Hematopoietic multipotent progenitor cell (in vitro differentiated cells): Measurements from ENCODE around the gene PSD2. TPM values are rescaled to one million over a fixed set of nuclear protein-coding genes. Genes with fewer than 3 reads are reported as not detected.
A peak's percentile ranks its signal among the peaks of the same experiment; 100 is the strongest.

Experiments
- DNase-seq, 3 donors: peaks; one replicate each; pipeline ENCODE4 v3.0.0-alpha.2; 2011 to 2015; ENCODE audit warnings: low read depth in 2 of 3, low spot score in 2 of 3
- total RNA-seq: library from RNA; depleted of rRNA; stranded (reverse); fragments of >200 nt; gene quantifications from one replicate; pipeline ENCODE4 v1.2.3, GENCODE V29; 2012

PSD2 gene
- total RNA-seq, 1 donor, result 0.27 TPM

DNA sequence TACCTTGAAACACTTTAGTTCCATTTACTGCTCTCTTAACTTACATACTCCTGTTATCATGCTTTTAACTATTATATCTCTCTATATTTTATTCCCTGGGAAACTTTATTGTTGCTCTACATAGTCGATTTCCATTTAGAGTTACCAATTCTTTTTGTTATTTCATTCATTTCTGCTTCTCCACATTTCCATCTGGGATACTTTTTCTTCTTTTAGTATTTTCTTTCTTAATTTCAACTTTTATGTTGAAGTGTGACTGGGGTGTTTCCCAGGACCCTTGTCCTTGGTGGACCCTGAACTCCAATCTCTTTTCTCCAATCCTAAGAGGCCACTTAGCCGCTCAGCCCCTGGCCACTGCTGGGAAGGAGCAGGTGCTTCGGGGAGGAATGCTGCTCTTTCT, 36.0 kb downstream of the PSD2 start:
- DNase-seq, result no peak

DNA sequence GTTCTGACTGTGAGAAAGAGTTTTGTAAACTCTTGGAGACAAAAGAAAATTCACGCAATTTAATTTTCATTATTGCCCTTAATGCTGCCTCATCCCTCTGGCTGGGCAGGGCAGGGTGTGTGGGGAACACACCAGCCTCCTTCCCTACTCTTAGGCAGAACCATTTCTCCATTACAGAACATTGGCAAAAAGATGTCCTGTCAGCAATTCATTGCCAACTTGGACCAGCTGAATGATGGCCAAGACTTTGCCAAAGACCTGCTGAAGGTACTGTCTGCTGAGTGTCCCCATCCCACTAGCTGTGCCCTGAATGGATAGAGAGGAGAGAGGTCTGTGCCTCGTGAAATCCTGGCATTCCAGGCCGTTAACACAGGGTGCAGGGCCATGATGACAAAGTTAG, 37.9 kb downstream of the PSD2 start:
- no peak for DNase-seq

DNA sequence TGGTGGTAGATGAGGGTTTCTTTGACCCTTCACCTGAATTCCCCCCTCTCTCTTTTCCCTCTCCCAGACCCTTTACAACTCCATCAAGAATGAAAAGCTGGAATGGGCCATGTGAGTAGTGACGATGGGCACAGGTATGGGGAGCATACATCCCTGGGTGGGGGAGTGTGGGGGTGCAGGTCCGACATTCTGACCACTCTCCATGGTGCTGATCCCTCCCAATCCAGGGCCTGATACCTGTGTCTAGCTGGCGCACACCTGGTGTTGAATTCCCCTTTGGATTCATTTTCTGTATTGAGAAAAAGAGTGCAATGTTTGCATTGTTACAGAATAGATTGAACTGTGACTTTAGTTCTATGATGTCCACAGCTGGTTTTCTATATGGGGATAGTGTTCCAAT, 40.0 kb downstream of the PSD2 start:
- no peak for DNase-seq

DNA sequence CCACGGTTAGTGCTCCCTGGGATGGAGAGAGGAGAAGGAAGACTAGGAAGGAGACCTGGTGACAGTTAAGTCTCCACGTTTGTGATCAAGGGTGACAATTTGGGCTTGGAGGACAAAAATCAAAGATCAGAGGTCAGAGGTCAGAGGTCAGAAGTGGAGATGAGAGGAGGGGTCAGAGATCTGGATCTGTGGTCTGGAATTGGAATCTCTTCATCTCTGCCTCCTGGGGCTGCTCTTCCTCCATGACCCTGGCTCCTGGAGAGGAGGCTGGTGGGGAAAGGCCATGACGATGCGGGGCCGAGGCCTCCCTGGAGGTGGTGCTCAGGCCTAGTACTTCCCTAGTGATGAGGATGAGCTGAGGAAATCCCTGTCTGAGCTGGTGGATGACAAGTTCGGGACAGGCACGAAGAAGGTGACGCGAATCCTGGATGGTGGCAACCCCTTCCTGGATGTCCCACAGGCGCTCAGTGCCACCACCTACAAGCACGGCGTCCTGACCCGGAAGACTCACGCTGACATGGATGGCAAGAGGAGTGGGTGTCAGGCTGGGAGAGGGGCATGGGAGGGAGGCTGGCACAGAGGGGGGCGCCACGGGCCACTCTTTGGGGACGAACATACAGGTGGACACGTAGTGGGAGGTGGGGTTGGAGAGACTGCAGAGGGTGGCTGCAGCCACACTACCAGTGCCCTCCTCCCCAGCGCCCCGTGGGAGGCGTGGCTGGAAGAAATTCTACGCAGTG, 41.0 kb downstream of the PSD2 start:
- no peak for DNase-seq

DNA sequence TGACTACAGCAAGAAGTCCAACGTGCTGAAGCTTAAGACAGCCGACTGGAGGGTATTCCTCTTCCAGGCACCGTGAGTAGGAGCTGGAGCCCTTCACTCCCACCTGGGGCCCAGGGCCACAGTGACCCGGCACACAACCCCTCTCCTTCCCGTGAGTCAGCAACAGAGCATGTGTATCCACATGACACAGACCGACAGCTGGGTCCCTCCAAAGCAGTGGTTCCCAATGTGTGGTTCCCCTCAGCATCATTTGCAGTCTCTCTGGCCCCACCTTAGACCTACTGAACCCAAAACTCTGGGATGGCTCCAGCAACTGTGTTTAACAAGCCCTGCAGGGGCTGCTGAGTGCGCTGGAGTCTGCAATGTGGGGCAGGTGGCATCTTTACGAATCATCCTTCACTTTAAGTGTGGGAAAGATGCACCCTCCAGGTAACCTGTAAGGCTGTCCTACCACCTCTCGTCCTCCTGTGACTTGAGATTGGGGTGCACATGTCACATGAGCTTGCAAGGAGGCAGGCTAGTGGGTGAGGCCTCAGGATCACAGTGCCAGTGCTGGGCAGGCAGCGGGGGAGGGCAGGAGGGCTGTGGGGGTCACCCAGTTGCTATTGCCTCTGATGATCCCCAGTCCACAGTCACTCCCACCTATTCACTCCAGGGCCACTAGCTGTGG, 42.2 kb downstream of the PSD2 start:
- no peak for DNase-seq

DNA sequence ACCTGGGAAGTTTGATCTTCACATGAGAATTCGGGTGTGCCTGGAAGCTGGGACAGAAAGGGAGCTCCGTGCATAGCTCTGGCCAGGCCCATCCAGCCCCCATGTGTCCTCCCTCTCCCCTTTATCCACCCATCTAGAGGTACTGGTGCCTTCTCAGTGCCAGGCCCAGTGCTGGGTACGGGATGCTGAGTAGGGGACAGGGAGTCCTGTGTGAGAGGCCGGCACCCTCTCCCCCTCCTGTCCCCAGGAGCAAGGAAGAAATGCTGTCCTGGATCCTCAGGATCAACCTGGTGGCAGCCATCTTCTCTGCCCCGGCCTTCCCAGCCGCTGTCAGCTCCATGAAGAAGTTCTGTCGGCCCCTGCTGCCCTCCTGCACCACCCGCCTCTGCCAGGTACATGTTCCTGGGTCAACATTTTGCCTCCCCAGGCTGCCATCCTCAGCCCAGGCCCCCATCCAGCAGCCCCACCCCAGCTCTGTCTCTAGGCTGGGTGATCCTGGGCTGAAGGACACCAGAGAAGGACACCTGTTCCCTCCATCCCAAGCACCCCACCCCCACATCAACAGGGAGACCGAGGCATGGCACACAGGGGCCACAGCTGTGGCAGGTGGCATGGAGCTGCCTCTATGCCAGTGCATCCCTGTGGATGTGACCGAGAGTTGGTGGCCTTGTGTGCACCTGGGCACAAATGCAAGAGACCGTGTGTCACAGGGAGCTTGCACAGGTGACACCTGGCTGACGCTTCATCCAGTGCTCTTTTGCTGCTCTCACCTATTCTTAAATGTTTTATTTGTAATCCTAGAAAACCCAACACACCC, 43.0 kb downstream of the PSD2 start:
- no peak for DNase-seq

DNA sequence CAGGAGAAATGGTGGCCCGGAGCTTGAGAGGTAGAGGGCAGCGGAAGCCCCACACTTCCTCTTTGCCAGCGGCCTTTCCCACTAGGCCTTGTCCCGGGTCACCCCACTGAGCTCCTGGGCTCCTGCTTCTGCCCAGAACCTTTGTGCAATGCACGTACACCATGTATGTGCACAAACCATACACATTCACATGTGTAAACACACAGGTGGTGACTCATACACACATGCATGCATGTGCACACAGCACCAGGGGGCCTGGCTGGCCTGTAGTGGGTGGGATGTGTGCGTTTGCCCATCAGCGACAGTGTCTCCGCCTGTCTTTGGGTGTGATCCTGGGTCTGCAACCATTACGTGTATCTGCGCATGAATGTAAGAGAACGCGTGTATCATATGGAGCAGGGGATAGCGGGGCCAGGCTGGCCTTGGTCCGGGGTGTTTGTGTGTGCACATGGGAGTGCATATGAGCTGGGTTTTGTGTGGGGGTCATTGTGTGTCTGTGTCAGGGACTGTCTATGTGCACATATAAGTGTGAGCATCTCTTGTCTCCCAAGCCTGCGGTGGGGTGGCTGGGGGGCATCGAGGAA, 43.7 kb downstream of the PSD2 start:
- DNase-seq, result no peak

DNA sequence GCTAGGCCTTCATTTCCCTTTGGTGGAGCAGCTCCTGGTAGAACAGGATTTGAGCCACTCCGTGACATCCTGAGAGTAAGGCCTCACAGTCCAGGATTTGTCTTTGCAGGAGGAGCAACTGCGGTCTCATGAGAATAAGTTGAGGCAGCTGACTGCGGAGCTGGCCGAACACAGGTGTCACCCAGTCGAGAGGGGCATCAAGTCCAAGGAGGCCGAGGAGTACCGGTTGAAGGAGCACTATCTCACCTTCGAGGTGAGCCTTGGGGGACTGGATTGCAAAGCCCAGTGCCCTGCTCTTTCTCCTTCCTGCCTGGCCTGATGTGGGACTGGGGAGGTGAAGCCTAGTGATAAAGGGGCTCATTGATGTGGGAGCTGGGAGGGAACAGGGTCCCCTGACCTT, 44.3 kb downstream of the PSD2 start:
- no peak for DNase-seq

DNA sequence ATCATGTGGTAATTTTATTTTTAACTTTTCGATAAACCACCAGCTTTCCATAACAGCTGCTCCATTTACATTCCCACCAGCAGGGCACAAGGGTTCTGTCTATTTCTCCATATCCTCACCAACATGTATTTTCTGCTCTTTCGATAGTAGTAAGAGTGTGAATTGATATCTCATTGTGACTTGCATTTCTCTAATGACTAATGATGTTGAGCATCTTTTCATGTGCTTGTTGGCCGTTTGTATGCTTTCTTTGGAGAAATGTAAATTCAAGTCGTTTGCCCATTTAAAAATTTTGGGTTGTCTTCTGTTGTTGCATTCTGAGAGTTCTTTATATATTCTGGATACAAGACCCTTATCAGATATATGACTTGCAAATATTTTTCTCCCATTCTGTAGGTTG, 45.9 kb downstream of the PSD2 start:
- no peak for DNase-seq

DNA sequence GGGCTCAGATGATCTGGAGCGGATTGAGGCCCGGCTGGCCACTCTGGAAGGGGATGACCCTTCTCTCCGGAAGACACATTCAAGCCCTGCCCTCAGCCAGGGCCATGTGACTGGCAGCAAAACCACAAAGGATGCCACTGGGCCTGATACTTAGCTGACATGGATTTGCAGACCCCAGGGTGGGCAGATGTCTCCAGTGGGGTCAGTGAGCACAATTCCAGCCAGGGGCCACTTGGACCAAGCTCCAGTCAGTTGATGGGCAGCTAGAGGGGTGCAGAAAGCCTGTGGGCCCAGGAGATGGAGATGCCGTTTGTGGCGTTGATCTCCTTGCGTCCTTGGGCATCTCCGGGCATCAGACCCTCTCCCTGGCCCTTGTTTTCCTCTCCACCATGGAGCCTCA, 46.7 kb downstream of the PSD2 start:
- no peak for DNase-seq

DNA sequence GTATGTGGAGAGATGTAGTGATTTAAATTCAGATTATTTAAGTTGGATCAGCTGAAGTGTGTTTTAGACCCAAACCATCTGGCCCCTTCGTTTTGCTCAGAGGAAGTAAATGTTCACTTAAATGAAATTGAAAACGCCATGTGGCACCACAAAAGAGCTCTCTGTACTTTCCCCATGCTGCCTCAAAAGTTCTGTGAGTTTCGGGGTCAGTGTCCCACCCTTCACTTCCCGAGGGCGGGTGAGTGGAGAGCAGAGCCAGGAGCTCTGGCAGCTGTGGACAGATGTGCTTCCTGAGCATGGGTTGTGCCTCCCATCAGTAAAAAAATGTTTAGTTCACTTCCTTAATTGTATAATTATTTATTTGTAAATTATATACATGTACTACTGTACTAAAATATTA, 48.4 kb downstream of the PSD2 start:
- no peak for DNase-seq

DNA sequence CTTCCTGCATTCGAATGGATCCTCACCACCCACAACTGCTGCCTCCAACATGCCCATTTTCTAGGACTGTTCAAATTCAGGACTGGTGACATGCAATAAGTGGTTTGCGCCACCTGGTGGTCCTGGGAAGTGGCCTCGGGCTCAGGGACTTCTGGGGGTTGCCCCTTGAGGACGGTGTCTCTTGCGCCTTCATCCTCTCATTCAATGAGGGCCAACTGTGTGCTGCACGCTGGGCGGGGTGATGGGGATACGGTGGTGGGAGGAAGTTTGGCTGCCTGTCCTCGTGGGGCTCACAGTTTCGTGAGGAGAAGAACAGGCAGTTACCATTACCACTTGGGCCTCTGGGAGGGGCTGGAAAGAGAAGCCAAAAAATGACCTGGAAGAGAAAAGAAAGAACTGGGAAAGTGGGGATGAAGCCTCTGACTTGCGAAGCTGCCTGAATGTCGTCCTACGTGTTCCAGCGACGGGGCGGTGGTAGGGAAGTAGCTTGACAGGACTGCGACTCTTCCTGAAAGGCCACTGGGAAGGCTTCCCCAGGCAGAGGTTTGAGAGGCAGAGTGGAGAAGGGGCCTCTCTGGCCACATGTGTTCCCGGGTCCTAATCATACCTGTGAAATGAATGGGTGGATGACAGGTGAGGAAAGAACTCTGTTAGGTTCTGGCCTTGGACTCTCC, 49.0 kb downstream of the PSD2 start:
- DNase-seq, result peak; percentile 37 to 90 (median 83)

DNA sequence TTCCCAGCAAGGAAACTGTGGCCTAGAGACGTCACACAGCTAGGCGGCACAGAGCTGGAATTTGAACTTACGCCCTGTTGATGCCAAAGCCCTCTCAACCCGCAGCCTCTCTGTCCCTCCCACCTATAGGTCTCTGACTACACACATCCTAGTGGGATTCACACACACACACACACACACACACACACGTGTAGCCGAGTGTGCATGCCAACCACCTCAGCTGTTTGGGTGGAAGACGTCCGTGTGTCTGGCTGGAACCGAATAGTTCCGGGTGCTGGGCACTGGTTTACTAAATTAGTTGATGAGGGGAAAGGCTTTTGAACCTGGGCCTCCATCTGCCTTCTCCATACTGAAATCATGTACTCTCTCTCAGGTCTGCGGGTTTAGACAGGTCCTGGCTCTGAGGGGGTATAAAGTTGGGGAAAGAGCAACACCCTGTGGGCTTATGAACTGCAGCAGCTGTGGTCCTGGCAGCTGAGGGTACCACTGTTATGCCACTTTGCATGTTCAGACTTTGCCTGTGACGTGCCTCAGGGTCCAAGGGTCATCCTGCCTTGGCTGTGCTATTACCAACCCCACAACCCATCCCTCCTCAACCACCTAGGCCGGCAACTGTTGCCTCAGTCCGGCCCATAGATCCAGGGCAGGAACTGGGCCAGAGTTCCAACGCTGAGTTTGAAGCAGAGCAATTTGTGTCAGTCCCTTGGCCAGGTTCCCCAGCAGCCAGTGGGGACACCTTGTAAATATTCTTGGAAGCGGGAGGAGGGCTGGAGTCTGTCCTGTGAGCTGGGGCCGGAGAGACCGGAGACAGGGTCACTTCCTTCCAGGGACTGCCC, 50.5 kb downstream of the PSD2 start:
- no peak for DNase-seq

DNA sequence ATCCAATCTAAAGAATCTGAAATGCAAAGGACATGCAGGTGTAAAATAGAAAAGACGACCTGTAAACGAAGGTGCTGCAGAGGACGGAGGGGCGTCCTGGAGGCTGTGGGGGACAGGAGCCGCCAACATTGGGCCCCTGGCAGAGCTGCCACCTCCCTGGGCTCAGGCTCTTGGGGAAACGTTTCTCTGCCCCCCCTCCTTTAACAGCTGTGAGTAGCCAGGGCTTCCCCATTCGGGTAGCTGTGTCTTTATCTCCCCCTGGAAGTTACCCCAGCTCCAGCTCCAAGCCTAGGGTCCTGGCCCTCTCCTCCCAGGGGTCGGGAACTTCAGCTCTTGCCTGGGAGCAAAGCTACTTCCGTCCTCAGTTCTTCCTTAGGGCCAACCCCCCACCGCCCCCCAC, 51.5 kb downstream of the PSD2 start:
- peak in 1 of 3 donors; percentile 25 for DNase-seq

DNA sequence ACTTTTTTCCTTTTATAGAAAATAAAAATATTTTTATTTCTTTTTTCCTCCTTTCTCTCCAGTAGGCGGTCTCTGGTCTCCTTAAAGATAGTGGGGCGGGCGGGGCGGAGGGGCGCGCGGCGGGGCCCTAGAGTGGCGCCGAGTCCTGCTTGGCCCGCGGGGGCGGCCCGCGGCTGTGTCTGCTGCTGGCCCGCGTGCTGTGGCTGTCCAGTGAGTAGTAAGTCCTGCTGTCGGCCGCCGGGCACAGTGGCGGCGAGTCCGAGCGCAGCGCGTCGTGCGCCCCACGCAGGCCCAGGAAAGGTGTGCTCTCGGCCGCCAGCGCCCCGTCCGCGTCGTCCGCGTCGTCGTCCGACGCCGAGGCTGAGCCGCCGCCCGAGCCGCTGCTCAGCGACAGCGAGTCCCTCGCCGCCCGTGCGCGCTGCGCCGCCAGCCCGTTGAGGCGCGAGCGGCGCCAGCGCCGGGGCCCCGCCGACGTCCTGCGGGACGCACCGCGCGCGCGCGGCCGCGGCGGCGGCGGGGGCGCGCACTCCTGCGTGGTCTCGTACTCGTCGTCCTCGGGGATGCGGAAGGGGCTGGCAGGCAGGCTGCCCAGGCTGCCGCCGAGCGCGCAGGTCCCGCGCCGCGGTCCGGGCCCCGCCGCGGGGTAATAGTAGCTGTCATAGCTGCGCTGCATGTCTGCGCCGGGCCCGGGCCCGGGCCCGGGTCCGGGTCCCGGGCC, 52.3 kb downstream of the PSD2 start:
- DNase-seq, result peak; percentile 67 to 79 (median 76)

DNA sequence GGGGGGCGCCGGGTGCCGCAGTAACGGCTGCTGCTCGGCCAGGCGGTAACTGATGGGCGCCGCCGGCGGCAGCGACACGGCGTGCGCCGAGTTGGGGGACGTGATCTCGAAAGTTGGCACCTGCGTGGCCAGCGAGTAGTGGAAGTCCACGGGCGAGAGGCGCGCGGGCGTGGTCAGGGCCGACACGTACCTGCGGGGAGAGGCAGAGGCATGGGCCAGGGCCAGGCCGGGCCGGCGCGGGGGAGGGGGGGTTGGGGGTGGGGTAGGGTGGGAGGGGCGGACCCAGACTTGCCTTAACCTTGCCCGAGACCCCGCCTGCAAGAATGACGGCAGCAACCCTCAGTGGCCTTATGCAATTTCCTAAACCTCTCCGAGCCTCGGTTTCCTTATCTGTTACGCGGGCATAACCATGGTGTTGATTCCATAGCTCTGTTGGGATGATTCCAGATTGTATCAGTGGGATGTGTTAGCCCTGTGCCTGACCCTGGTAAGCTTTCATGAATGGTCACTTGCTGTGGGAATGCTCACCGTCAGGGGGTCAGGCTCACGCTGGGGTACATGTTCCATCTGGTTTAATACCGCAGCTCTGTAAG, 53.0 kb downstream of the PSD2 start:
- peak in 2 of 3 donors; percentile 22 to 31 for DNase-seq

DNA sequence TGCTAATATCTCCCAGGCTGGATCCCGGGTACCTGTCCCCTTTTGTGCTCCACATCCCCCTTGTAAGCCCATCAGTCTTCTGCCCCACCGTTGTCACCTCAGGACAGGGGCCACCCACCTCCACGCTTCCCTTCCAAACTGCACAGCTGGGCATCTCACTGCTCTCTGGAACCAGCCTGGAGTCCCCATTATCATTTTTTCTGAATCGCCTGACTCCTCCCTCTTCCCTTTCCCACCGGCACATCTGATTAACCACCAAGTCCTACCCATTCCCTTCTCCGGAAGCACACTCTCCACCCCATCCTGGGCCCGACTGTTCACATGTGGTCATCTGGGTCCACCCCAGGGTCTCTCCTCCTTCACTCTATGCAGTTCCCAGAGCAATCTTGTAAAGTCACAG, 53.9 kb downstream of the PSD2 start:
- no peak for DNase-seq

DNA sequence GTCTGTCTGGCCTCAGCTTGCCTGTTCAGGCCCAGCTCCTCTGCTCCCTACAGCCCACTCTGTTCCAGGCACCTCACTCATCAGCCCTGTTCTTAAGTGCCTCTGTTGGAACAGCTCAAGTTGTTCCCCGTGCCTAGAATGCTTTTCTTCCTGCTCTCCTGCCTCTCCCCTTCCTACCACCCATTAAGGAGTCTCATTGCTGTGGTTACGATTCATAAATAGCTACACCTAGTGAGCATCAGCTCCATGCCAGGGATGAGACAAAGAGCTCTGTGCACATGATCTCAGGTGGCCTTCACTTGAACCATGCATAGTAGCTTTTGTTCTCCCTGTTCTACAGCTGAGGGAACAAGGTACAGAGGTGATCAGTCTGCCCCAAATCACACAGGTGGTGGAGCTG, 54.3 kb downstream of the PSD2 start:
- DNase-seq, result no peak
